HG03520 (cell line): Measurements from ENCODE around the gene PARD3B.

Experiments used
- ATAC-seq: cut with Tn5 transposase; IDR thresholded peaks from one replicate; pipeline ENCODE4 v1.9.1; 2021; ENCODE audit warnings: mild to moderate bottlenecking, moderate library complexity; ENCODE audit not compliant: unreplicated experiment

The PARD3B gene

GRCh38 chr2:204647626-204648025, 102.4 kb downstream of the PARD3B start:
- ATAC-seq = no peak

GRCh38 chr2:204650611-204651010, 105.3 kb downstream of the PARD3B start:
- ATAC-seq = no peak

DNA sequence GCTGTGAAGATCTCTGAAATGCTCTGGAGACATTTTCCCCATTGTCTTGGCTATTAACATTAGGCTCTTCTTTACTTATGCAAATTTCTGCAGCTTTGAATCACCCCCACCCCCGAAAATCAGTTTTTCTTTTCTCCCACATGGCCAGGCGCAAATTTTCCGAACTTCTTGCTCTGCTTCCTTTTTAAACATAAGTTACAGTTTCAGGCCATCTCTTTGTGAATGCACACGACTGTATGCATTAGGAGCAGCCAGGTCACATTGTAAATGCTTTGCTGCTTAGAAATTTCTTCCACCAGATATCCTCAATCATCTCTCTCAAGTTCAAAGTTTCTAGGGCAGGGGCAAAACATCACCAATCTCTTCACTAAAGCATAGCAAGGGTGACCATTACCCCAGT, 106.8 kb downstream of the PARD3B start:
- ATAC-seq = no peak

DNA sequence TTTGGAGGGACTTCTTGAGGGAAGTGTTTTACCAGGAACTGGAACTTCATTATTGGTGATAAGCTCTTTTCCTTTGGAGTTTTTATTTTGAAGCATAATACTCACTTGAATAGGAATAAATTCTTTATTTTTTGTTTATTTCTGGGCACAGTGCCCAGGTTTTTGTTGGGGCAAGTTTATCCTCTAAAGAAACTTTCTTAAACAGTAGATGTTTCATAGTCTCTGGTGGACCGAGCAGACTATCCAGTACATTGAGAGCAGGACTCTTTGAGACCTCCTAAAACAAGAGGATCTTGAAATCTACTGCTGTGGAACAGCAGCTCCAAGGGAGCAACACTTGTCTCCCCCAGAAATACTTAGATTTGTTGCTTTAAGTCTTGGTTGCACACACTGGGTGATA, 109.4 kb downstream of the PARD3B start:
- no peak for ATAC-seq

GRCh38 chr2:204655101-204655500, 109.8 kb downstream of the PARD3B start:
- ATAC-seq = no peak

GRCh38 chr2:204655626-204656025, 110.4 kb downstream of the PARD3B start:
- no peak for ATAC-seq

- no peak for ATAC-seq
Measured at GRCh38 chr2:204657024-204657423, 111.7 kb downstream of the PARD3B start.

- ATAC-seq = no peak
Measured at GRCh38 chr2:204662956-204663355, 117.7 kb downstream of the PARD3B start.

- ATAC-seq = no peak
Measured at GRCh38 chr2:204663816-204664425, 118.6 kb downstream of the PARD3B start.

- ATAC-seq = no peak
Measured at GRCh38 chr2:204664708-204665121, 119.4 kb downstream of the PARD3B start.

- ATAC-seq = no peak
Measured at GRCh38 chr2:204665207-204665606, 119.9 kb downstream of the PARD3B start.

GRCh38 chr2:204665771-204666170, 120.5 kb downstream of the PARD3B start:
- ATAC-seq = no peak

DNA sequence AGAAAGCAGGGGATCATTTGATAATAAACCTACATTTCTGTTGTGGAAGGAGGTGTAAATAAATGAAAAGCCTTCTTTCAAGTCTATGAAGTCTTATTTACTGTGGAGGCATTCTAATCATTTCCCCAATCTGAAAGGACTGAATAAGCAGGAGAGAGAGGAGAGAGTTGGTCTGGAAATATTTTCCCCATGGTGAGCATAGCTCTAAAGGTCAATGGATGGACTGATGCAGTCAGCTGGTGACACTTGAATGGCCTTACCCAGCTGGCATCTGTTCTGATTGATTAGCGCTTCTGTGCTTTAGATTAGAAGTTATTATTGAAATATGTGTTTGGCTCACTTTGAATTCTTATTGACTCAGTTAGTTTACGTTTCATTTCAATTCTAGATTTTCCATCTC, 122.7 kb downstream of the PARD3B start:
- ATAC-seq = no peak

- no peak for ATAC-seq
Measured at GRCh38 chr2:204669382-204669781, 124.1 kb downstream of the PARD3B start.

GRCh38 chr2:204670124-204670523, 124.8 kb downstream of the PARD3B start:
- no peak for ATAC-seq

DNA sequence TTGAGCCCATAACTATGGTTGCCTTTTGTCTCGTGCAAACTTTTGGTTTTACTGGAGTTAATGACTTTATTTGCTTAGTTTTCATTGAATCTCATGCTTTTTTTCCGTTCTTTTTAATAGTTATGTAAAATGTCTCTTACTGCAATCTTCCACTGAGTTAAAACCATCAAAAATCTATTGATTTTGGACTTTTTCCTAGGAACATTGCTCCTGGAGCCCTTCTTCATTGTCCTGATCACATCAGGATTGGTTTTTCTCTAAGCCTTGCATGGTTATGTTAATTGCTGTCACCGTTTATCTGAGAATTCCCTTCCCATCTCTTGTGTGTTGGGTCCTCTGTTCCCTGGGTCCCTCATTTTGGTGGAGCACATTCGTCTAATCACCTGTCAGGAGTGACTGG, 125.5 kb downstream of the PARD3B start:
- ATAC-seq = no peak

DNA sequence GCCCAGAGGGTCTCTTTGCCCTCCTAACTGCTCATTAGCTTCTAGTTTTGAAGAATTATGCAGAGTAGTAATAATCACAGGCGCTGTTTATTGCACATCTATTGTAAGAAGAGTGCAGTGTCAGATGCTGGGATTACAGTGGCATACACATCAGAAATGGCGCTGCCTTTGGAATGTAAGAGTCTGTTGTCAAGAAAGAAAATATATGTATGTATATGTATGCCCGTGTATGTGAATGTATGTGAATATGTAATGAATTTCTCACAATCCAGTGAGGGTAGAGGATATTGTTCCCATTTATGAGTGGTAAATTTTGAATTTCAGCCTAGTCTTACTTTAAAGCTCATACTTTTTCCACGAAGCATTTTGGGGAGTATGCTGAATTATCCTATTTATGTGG, 127.5 kb downstream of the PARD3B start:
- ATAC-seq = no peak

GRCh38 chr2:204673877-204674276, 128.6 kb downstream of the PARD3B start:
- no peak for ATAC-seq

DNA sequence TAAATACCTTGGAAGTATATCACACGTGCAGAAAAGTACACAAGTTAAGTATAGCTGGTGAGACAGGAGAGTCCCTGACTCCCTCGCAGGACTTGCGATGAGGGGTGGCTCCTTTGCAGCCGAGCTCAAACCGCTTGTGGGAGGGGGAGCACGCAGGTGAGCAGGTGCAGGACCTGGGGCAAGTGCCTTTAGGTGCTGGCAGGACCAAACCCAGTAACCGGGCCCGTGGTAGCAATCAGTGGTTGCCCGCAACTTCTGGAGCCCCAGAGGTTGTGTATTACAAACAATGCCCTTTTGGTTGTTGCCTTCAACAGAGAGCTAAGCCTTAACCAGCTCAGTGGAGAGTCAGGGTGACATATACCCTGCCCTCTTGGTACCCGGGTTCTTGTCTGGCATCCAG, 132.8 kb downstream of the PARD3B start:
- no peak for ATAC-seq

DNA sequence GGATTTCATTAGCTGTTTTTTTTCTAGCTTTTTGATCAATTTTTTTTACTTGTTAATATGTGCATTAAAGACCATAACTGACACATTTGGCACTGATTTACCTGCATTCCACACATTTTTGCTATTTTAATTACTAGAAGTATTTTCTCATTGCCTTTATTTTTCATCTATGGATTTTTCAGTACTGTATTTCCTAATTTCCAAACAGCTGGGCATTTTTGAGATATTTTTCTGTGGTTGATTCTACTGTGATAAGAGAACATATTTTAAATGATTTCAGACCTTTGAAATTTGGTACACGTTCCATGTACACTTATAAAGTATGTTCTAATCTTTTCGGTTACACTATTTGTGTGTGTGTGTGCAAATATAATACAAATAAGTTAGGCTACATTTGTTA, 135.3 kb downstream of the PARD3B start:
- no peak for ATAC-seq

- ATAC-seq = no peak
Measured at GRCh38 chr2:204681412-204681811, 136.1 kb downstream of the PARD3B start.

DNA sequence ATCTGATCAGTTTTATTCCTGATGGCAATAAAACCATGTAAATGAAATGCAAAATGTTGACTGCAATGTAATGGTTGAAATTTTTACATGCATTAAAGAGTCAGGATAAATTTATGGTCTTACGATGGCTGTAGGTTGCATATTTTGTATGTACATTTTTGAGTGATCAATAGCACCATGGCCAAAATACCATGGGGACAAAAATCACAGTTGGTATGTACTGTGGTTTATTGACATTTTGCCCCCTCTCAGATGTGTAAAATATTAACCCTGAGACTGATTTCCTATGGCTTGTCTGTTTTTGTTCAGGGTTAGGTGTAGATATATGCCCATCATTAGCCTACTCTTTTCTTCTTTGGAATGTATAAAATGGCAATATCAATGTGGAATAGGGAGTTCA, 138.1 kb downstream of the PARD3B start:
- no peak for ATAC-seq

DNA sequence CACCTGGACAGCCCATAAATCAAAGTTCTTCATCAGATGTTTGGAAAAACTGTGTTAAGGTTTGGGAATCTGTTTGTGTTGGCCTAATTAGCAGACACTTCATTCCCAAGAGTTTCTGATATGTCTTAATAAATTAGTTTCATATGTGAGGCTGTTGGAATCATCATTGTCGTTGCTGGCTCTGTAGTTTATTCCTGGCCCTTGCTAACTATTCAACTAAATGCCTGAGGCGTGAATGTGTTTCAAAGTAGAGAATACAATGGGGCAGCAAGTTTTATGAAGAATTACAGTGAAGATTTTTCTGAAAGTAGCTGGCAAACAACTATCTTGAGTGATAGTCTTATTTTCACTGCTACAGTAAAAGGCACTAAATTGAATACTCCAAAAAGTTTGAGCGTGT, 141.1 kb downstream of the PARD3B start:
- no peak for ATAC-seq
